HL-60 (cell line): ENCODE data around the gene PTPRU.

Source experiments
- DNase-seq, 2 experiments: peaks; one replicate each; pipeline ENCODE4 v3.0.0-alpha.2; 2010 to 2020; ENCODE audit warnings: low read depth in 1 of 2, low spot score in 1 of 2
- H3K27ac ChIP-seq: fragments of 250-450 bp; sonication (Bioruptor Pico); replicated peaks from 2 replicates; pipeline ENCODE4 v1.5.1; 2020; ENCODE audit warnings: mild to moderate bottlenecking, moderate library complexity
- H3K27me3 ChIP-seq: fragments of 250-450 bp; sonication (Bioruptor Pico); 2 replicates; pipeline ENCODE4 v1.5.1; 2021; ENCODE audit warnings: mild to moderate bottlenecking, moderate library complexity; ENCODE audit not compliant: insufficient read depth, poor library complexity, severe bottlenecking
- H3K4me3 ChIP-seq: replicated peaks from 2 replicates; pipeline ENCODE4 v1.5.1; 2011; ENCODE audit warnings: mild to moderate bottlenecking, control low read depth, low read length; ENCODE audit not compliant: insufficient read depth
- CTCF ChIP-seq: IDR thresholded peaks from one replicate; pipeline ENCODE4 v1.5.1; 2011; ENCODE audit warnings: low read length, control low read depth, inconsistent platforms; ENCODE audit not compliant: insufficient read depth
- GABPA ChIP-seq: IDR thresholded peaks from 2 replicates; pipeline ENCODE4 v1.6.1; 2012; ENCODE audit warnings: low read depth
- POLR2AphosphoS5 ChIP-seq: IDR thresholded peaks from 2 replicates; pipeline ENCODE4 v1.6.1; 2012; ENCODE audit warnings: low read depth
- REST ChIP-seq: IDR thresholded peaks from 2 replicates; pipeline ENCODE4 v1.6.1; 2012; ENCODE audit warnings: low read depth; ENCODE audit not compliant: insufficient replicate concordance
- SPI1 ChIP-seq: IDR thresholded peaks from 2 replicates; pipeline ENCODE4 v1.6.1; 2012; ENCODE audit warnings: low read depth, mild to moderate bottlenecking, borderline replicate concordance

Gene PTPRU

GRCh38 chr1:29264773-29265389, 28.6 kb downstream of the PTPRU start:
- no peak for TF ChIP-seq SPI1
- TF ChIP-seq REST = no peak
- no peak for TF ChIP-seq GABPA
- no peak for TF ChIP-seq CTCF
- TF ChIP-seq POLR2AphosphoS5 = no peak
- no peak for DNase-seq
- H3K27me3 ChIP-seq = peaks cover 26% of the 10 kb centered on the region

GRCh38 chr1:29266912-29267311, 30.6 kb downstream of the PTPRU start:
- no peak for TF ChIP-seq GABPA
- no peak for TF ChIP-seq CTCF
- no peak for TF ChIP-seq POLR2AphosphoS5
- no peak for TF ChIP-seq REST
- no peak for TF ChIP-seq SPI1
- Histone ChIP-seq H3K27ac (no peak overlapping the region), H3K4me3 (no peak overlapping the region)

More at GRCh38 chr1:29264773-29265389, 28.6 kb downstream of the PTPRU start:
- Histone ChIP-seq H3K4me3 (no peak overlapping the region), H3K27ac (no peak overlapping the region)

DNA sequence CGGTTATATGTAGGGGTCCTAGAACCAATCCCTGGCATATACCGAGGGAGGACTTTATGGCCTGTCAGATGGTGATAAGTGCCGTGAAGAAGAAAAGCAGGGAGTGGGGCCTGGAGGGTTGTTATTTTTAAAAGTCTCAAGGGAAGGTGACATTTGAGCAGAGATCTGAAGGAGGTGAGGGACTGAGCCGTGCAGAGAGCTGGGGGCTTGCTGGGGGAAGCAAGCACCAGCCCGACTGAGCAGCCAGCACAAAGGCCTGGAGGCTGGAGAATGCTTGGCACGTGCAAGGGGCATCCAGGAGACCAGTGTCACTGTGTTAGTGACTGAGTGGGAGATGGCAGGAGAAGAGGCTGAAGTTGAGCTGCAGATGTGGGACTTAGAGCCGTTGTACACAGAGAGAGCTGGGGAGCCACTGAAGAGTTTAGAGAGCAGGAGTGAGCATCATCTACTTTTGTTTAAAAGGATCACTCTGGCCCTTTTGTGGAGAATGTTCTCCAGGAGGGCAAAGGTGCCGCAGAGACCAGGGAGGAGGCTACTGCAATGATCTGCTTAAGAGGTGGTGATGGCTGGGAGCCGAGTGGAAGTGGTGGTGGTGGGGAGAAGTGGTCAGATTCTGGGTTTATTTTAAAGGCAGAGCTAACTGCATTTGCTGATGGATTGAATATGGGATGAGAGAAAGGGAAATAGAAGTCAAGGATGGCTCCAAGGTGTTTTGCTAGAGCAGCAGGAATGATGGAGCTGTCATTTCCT, 31.2 kb downstream of the PTPRU start:
- peaks cover 10% of the 10 kb centered on the region for H3K27me3 ChIP-seq
- TF ChIP-seq SPI1 (no peak), REST (no peak), POLR2AphosphoS5 (no peak), GABPA (no peak), CTCF (no peak)
- H3K27ac ChIP-seq = no peak overlapping the region
- DNase-seq = no peak
- no peak overlapping the region for H3K4me3 ChIP-seq

More at GRCh38 chr1:29266912-29267311, 30.6 kb downstream of the PTPRU start:
- H3K27me3 ChIP-seq = peaks cover 13% of the 10 kb centered on the region
- no peak for DNase-seq
